H1 (cell line): Measurements from ENCODE around the gene ZNF592. TPM values are rescaled to one million over a fixed set of nuclear protein-coding genes. Genes with fewer than 3 reads are reported as not detected.

Experiments used
- CTCF ChIA-PET: fragments of 300-600 bp; sonication (Branson Sonifier 250); formaldehyde crosslinking; loops from one replicate; lab custom pipeline; 2021; ENCODE audit not compliant: partially characterized antibody; lab: Charles Lee
- POLR2A ChIA-PET: fragments of 300-600 bp; sonication (Branson Sonifier 250); formaldehyde crosslinking; loops from one replicate; lab custom pipeline; 2021; ENCODE audit warnings: inconsistent platforms; ENCODE audit not compliant: partially characterized antibody; lab: Charles Lee
- DNase-seq, 2 experiments: peaks; one replicate each; pipeline versions ENCODE4 v3.0.0 to v3.0.0-alpha.2; 2010 to 2022; ENCODE audit warnings: low spot score in 2 of 2, low read depth in 1 of 2, mixed read lengths in 1 of 2
- FAIRE-seq: peaks from 2 replicates; lab custom pipeline; 2011; peaks lifted over from hg19 to GRCh38; lab: Jason Lieb, UNC
- H2AFZ ChIP-seq: 2 replicates; pipeline ENCODE4 v1.8.1; 2012; ENCODE audit warnings: low read length, inconsistent platforms
- H2AK5ac ChIP-seq: 2 replicates; pipeline ENCODE4 v1.6.1; 2013; ENCODE audit warnings: low read depth, low read length
- H2BK120ac ChIP-seq: replicated peaks from 2 replicates; pipeline ENCODE3; 2013; ENCODE audit warnings: low read depth, low read length, inconsistent platforms
- H2BK12ac ChIP-seq: 2 replicates; pipeline ENCODE4 v1.6.1; 2013; ENCODE audit warnings: low read depth, low read length
- H2BK15ac ChIP-seq: 2 replicates; pipeline ENCODE4 v1.6.1; 2013; ENCODE audit warnings: low read length
- H2BK20ac ChIP-seq: 2 replicates; pipeline ENCODE4 v1.6.1; 2013; ENCODE audit warnings: low read length
- H2BK5ac ChIP-seq: 2 replicates; pipeline ENCODE4 v1.6.1; 2013; ENCODE audit warnings: low read depth, low read length
- H3K14ac ChIP-seq: 2 replicates; pipeline ENCODE4 v1.6.1; 2013; ENCODE audit warnings: inconsistent platforms; ENCODE audit not compliant: insufficient read length
- H3K18ac ChIP-seq: 2 replicates; pipeline ENCODE4 v1.6.1; 2013; ENCODE audit warnings: low read length; ENCODE audit errors: extremely low read depth
- H3K23ac ChIP-seq: 2 replicates; pipeline ENCODE4 v1.6.1; 2013; ENCODE audit warnings: inconsistent platforms; ENCODE audit not compliant: insufficient read length
- H3K23me2 ChIP-seq: 2 replicates; pipeline ENCODE4 v1.6.1; 2013; ENCODE audit warnings: low read depth, low read length
- H3K27ac ChIP-seq: 2 replicates; pipeline ENCODE4 v1.6.1; 2011; ENCODE audit warnings: low read depth, low read length, inconsistent platforms
- H3K27me3 ChIP-seq, 4 experiments: replicated peaks in 1 of 4; 1 replicate in 1 of 4; 2 replicates in 3 of 4; pipeline versions ENCODE4 v1.6.1 to v1.8.1; 2011 to 2013; ENCODE audit warnings: low read length in 3 of 4, mild to moderate bottlenecking in 3 of 4, inconsistent platforms in 2 of 4, mixed read lengths in 2 of 4, moderate library complexity in 1 of 4; ENCODE audit not compliant: control insufficient read depth in 3 of 4, insufficient read depth in 3 of 4; ENCODE audit errors: extremely low read depth in 1 of 4
- H3K36me3 ChIP-seq, 4 experiments: 2 replicates each; pipeline versions ENCODE4 v1.6.1 to v1.8.1; 2011 to 2013; ENCODE audit warnings: mild to moderate bottlenecking in 4 of 4, low read length in 3 of 4, moderate library complexity in 2 of 4, control low read depth in 1 of 4, inconsistent platforms in 1 of 4; ENCODE audit not compliant: insufficient read depth in 4 of 4, control insufficient read depth in 2 of 4
- H3K4ac ChIP-seq: replicated peaks from 2 replicates; pipeline ENCODE3; 2013; ENCODE audit warnings: low read length, low read depth, mixed read lengths, inconsistent platforms; ENCODE audit not compliant: insufficient read length
- H3K4me1 ChIP-seq, 4 experiments: replicated peaks in 1 of 4; 1 replicate in 1 of 4; 2 replicates in 3 of 4; pipeline versions ENCODE4 v1.6.1 to v1.8.1; 2011 to 2013; ENCODE audit warnings: low read length in 3 of 4, inconsistent platforms in 2 of 4, mixed read lengths in 1 of 4; ENCODE audit not compliant: insufficient read depth in 4 of 4, control insufficient read depth in 3 of 4
- H3K4me2 ChIP-seq, 2 experiments: 2 replicates each; pipeline versions ENCODE4 v1.6.1 to v1.8.1; 2011 to 2013; ENCODE audit warnings: low read depth in 2 of 2, low read length in 2 of 2, control low read depth in 1 of 2, inconsistent platforms in 1 of 2, mild to moderate bottlenecking in 1 of 2; ENCODE audit not compliant: insufficient read depth in 1 of 2
- H3K4me3 ChIP-seq, 4 experiments: fragments of 200-600, 300-600 bp in 1 of 4; sonication (generic), shearing (Covaris generic), sonication (Bioruptor Twin) in 1 of 4; 2 replicates each; pipeline versions ENCODE4 v1.5.1 to v1.8.1; 2011 to 2016; ENCODE audit warnings: low read length in 4 of 4, low read depth in 3 of 4, control low read depth in 2 of 4, inconsistent platforms in 2 of 4, mild to moderate bottlenecking in 2 of 4, mixed read lengths in 1 of 4, moderate library complexity in 1 of 4; ENCODE audit not compliant: insufficient read depth in 2 of 4; ENCODE audit errors: extremely low read depth in 1 of 4
- H3K56ac ChIP-seq: replicated peaks from 2 replicates; pipeline ENCODE3; 2013; ENCODE audit warnings: low read depth, mild to moderate bottlenecking, mixed read lengths, low read length, inconsistent platforms; ENCODE audit not compliant: insufficient read length
- H3K79me1 ChIP-seq: 2 replicates; pipeline ENCODE4 v1.6.1; 2013; ENCODE audit warnings: low read depth, low read length, control low read depth
- H3K79me2 ChIP-seq, 2 experiments: 2 replicates each; pipeline versions ENCODE4 v1.6.1 to v1.8.1; 2012 to 2013; ENCODE audit warnings: low read length in 2 of 2, mild to moderate bottlenecking in 2 of 2, inconsistent platforms in 1 of 2; ENCODE audit not compliant: insufficient read depth in 2 of 2, control insufficient read depth in 1 of 2
- H3K9ac ChIP-seq, 4 experiments: replicated peaks in 1 of 4; 1 replicate in 1 of 4; 2 replicates in 3 of 4; pipeline versions ENCODE4 v1.6.1 to v1.8.1; 2011 to 2013; ENCODE audit warnings: low read depth in 3 of 4, low read length in 3 of 4, control low read depth in 2 of 4, mild to moderate bottlenecking in 2 of 4, moderate library complexity in 2 of 4, inconsistent platforms in 1 of 4; ENCODE audit errors: extremely low read depth in 1 of 4
- H3K9me3 ChIP-seq, 2 experiments: 2 replicates each; pipeline versions ENCODE4 v1.6.1 to v1.8.1; 2012 to 2013; ENCODE audit warnings: mild to moderate bottlenecking in 2 of 2, moderate library complexity in 2 of 2, control low read depth in 1 of 2, inconsistent platforms in 1 of 2, low read depth in 1 of 2, low read length in 1 of 2, mixed read lengths in 1 of 2; ENCODE audit not compliant: insufficient read depth in 2 of 2
- H4K20me1 ChIP-seq, 2 experiments: replicated peaks in 1 of 2; 2 replicates each; pipeline versions ENCODE3 to v1.8.1; 2011 to 2013; ENCODE audit warnings: inconsistent platforms in 2 of 2, low read length in 2 of 2, mild to moderate bottlenecking in 1 of 2; ENCODE audit not compliant: insufficient read depth in 2 of 2, control insufficient read depth in 1 of 2
- H4K5ac ChIP-seq: 2 replicates; pipeline ENCODE4 v1.6.1; 2013; ENCODE audit warnings: low read length, low read depth, mixed read lengths, inconsistent platforms; ENCODE audit not compliant: insufficient read length
- H4K8ac ChIP-seq: 2 replicates; pipeline ENCODE4 v1.8.0; 2013; ENCODE audit warnings: mild to moderate bottlenecking, moderate library complexity, low read length, inconsistent platforms; ENCODE audit not compliant: insufficient read depth; ENCODE audit errors: extremely low read depth
- H4K91ac ChIP-seq: replicated peaks from 2 replicates; pipeline ENCODE3; 2013; ENCODE audit warnings: low read length, mixed read lengths, inconsistent platforms; ENCODE audit not compliant: insufficient read length
- CEBPB ChIP-seq: IDR thresholded peaks from 2 replicates; pipeline ENCODE4 v1.6.1; 2012; ENCODE audit warnings: low read depth, low read length
- GABPA ChIP-seq: IDR thresholded peaks from 2 replicates; pipeline ENCODE4 v1.6.1; 2011; ENCODE audit warnings: mild to moderate bottlenecking, low read length, moderate library complexity, borderline replicate concordance; ENCODE audit not compliant: insufficient read depth
- WGBS, 2 experiments: shearing (Covaris generic) in 1 of 2; methylation state at CpG; one replicate each; pipeline versions ENCODE4 v1.1.6 to v1.1.7; 2013 to 2015; ENCODE audit warnings: low lambda C conversion rate in 2 of 2, mixed read lengths in 2 of 2, inconsistent platforms in 1 of 2, low coverage in 1 of 2, missing lambda C conversion rate in 1 of 2; ENCODE audit not compliant: insufficient replicate concordance in 2 of 2, insufficient coverage in 1 of 2, insufficient read length in 1 of 2; ENCODE audit errors: extremely low coverage in 1 of 2, missing lambda C conversion rate in 1 of 2; 5-methylcytosine and 5-hydroxymethylcytosine counted together
- polyA plus RNA-seq, 7 experiments: library from polyadenylated mRNA; depleted of rRNA in 3 of 7; stranded (reverse) in 5 of 7; unstranded in 2 of 7; fragments of >200 nt in 5 of 7; fragments of 200-250 nt in 2 of 7; gene quantifications; 1 replicate in 5 of 7; 2 replicates in 1 of 7; 4 replicates in 1 of 7; pipeline versions ENCODE4 v1.2.1 to v1.2.3, GENCODE V29; 2011 to 2013; ENCODE audit warnings: missing spikeins in 2 of 7, mixed read lengths in 2 of 7
- total RNA-seq: library from RNA; stranded (reverse); fragmentation: NEBNext Ultra II Directional; extraction: Animal tissue kit (Norgen Biotek cat#: 25700); gene quantifications from 2 replicates; pipeline ENCODE4 v1.2.1, GENCODE V29; 2021

The ZNF592 gene
- total and polyA plus RNA-seq, 2 of the 8 experiments (the other 6 are each of a cell fraction or from before 2014, with no cell fraction given) = 14.2 to 33.0 TPM

DNA sequence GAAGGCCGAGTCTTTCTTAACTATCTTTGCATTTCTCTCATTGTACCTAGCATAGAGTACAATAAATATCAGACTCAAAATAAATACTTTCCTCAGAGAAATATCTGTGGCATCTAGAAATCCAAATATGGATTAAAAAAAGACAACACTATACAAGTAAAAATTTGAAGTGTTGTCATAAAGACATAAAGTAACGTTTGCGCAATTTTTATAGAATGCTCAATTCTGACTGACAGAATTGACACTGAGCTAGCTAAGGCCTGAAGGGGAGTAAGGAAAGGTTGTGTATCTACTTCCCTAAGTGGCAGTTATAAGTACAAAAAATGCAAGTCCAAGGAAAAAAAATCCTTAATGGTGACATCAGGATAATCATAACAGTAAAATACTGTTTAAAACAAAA is 33.6 kb upstream of the ZNF592 start:
- no peak for TF ChIP-seq GABPA
- peak; percentile 23; the same call in 1 of the 2 replicates for TF ChIP-seq CEBPB
- H2BK15ac ChIP-seq = no peak overlapping the region
- peak overlapping the region in 3 of 4 experiments; percentile 74 to 88 (median 86); a peak in 6 of 7 replicates for H3K9ac ChIP-seq
- H4K5ac ChIP-seq = no peak overlapping the region
- peak overlapping the region; percentile 88 to 95 (median 90); a peak in 7 of 8 replicates for H3K4me3 ChIP-seq
- no peaks in the 10 kb centered on the region for H3K27me3 ChIP-seq
- no peak overlapping the region for H3K23ac ChIP-seq
- peaks cover 3% of the 10 kb centered on the region; the same call in 1 of the 2 replicates for H3K23me2 ChIP-seq
- H3K18ac ChIP-seq = no peak overlapping the region
- H3K9me3 ChIP-seq = no peaks in the 10 kb centered on the region
- H2BK20ac ChIP-seq = no peak overlapping the region
- no peak overlapping the region for H2BK12ac ChIP-seq
- DNase-seq = no peak
- H4K20me1 ChIP-seq = peaks cover 5 to 6% of the 10 kb centered on the region in 2 experiments
- H3K27ac ChIP-seq = 0 out of 2 replicates have a peak overlapping the region, but pooled peaks have one; percentile 80
- CTCF ChIA-PET = interaction anchor here (0.8 to 2.4 kb wide), 5 partner anchors 9 to 56 kb away, joined by 3 to 9 read pairs (median 3); no protein-coding TSS in a partner anchor
- H3K79me2 ChIP-seq = peaks cover 7 to 55% of the 10 kb centered on the region in 2 experiments
- no peak overlapping the region for H4K91ac ChIP-seq
- no peak overlapping the region for H2BK120ac ChIP-seq
- POLR2A ChIA-PET = interaction anchor here (0.8 to 6.2 kb wide), 10 partner anchors 7 to 67 kb away, joined by 3 to 43 read pairs (median 6); no protein-coding TSS in a partner anchor
- peak overlapping the region; percentile 78 to 90 for H3K4me2 ChIP-seq
- WGBS, 2 experiments = 70% methylated on average over 3 of the region's 3 CpGs; no CpG with 5 or more reads in 1 of the 2 experiments
- H3K36me3 ChIP-seq = peaks cover 0 to 15% (median 5%) of the 10 kb centered on the region in 4 experiments; a peak in 6 of 8 replicates
- FAIRE-seq = no peak
- H2AFZ ChIP-seq = no peak overlapping the region
- no peak overlapping the region for H2AK5ac ChIP-seq
- H3K4ac ChIP-seq = no peak overlapping the region
- no peaks in the 10 kb centered on the region for H3K79me1 ChIP-seq
- no peak overlapping the region for H4K8ac ChIP-seq
- peaks cover 0 to 6% (median 1%) of the 10 kb centered on the region in 4 experiments; a peak in 2 of 7 replicates for H3K4me1 ChIP-seq
- no peak overlapping the region for H3K14ac ChIP-seq
- H2BK5ac ChIP-seq = no peak overlapping the region
- H3K56ac ChIP-seq = no peak overlapping the region
